Fibroblast of skin of left quadriceps (primary cell): ENCODE data around the gene SYT10.
"Not testable (repeated sequence)": the region's sequence is repeated elsewhere in the genome, so short reads cannot be mapped to it uniquely, and the experiment has no call there.

Experiments used
- DNase-seq, 2 experiments: peaks; one replicate each; pipeline ENCODE4 v3.0.0-alpha.2; 2013; ENCODE audit warnings: low read depth in 2 of 2

SYT10 gene

GRCh38 chr12:33439587-33440011 lies at the start of gene SYT10:
TSS of gene SYT10 (minus strand) at chr12:33439819. CDS start at chr12:33439522, 297 bp downstream.
- no peak for DNase-seq

- DNase-seq, result no peak
Measured at GRCh38 chr12:33488036-33488435, 48.4 kb upstream of the SYT10 start.

- no peak for DNase-seq
Measured at GRCh38 chr12:33486058-33486457, 46.4 kb upstream of the SYT10 start.

GRCh38 chr12:33484161-33484560 lies 44.5 kb upstream of the SYT10 start:
- DNase-seq, result no peak

- DNase-seq, result no peak
Measured at GRCh38 chr12:33480366-33480765, 40.7 kb upstream of the SYT10 start.

GRCh38 chr12:33476058-33476457 lies 36.4 kb upstream of the SYT10 start:
- DNase-seq, result no peak

- no peak for DNase-seq
Measured at GRCh38 chr12:33472299-33472698, 32.7 kb upstream of the SYT10 start.

- DNase-seq, result no peak
Measured at GRCh38 chr12:33455096-33455495, 15.5 kb upstream of the SYT10 start.

GRCh38 chr12:33450480-33450879 lies 10.9 kb upstream of the SYT10 start:
- no peak for DNase-seq

- no peak for DNase-seq
Measured at GRCh38 chr12:33440477-33440876, 858 bp upstream of the SYT10 start.

GRCh38 chr12:33438851-33439586 lies 600 bp downstream of the SYT10 start:
- DNase-seq, result no peak

- no peak for DNase-seq
Measured at GRCh38 chr12:33438025-33438772, 1.4 kb downstream of the SYT10 start.

- no peak for DNase-seq
Measured at GRCh38 chr12:33437598-33437997, 2.0 kb downstream of the SYT10 start.

- DNase-seq, result no peak
Measured at GRCh38 chr12:33432992-33433391, 6.6 kb downstream of the SYT10 start.

GRCh38 chr12:33431648-33432047 lies 8.0 kb downstream of the SYT10 start:
- DNase-seq, result no peak

- DNase-seq, result no peak
Measured at GRCh38 chr12:33429468-33429867, 10.2 kb downstream of the SYT10 start.

- DNase-seq, result no peak
Measured at GRCh38 chr12:33427071-33427470, 12.5 kb downstream of the SYT10 start.

GRCh38 chr12:33423706-33424105 lies 15.9 kb downstream of the SYT10 start:
- no peak for DNase-seq

- not testable (repeated sequence) for DNase-seq
Measured at GRCh38 chr12:33412410-33412809, 27.2 kb downstream of the SYT10 start.

- DNase-seq, result no peak
Measured at GRCh38 chr12:33383503-33383902, 56.1 kb downstream of the SYT10 start.

- DNase-seq, result no peak
Measured at GRCh38 chr12:33376153-33376552, 63.5 kb downstream of the SYT10 start.

GRCh38 chr12:33370318-33370717 lies 69.3 kb downstream of the SYT10 start:
- no peak for DNase-seq

GRCh38 chr12:33357181-33357580 lies 82.4 kb downstream of the SYT10 start:
- no peak for DNase-seq
